K562 (cell line): ENCODE data around the gene RAI14. TPM values are rescaled to one million over a fixed set of nuclear protein-coding genes. Genes with fewer than 3 reads are reported as not detected.

Experiments used
- ATAC-seq: fragments of 200-7000 bp; cut with Tn5 transposase; 3 replicates; pipeline ENCODE4 v1.9.1; 2020; ENCODE audit warnings: moderate library complexity
- BruUV-seq: library from RNA; stranded (reverse); fragments of 400-500 nt; replicated peaks from 2 replicates; lab custom pipeline; 2021; lab: Mats Ljungman, UMichigan
- CTCF ChIA-PET: fragments of 300-600 bp; formaldehyde crosslinking; extraction: SDS; loops from one replicate; lab custom pipeline; 2021; ENCODE audit warnings: low intra/inter-chr PET ratio; lab: Yijun Ruan, JAX
- POLR2A ChIA-PET: fragments of 300-600, 350-650 bp; sonication (Branson Sonifier 250); formaldehyde crosslinking; extraction: SDS; loops from one replicate; lab custom pipeline; 2021; ENCODE audit warnings: antibody characterized with exemption, inconsistent platforms; lab: Yijun Ruan, JAX
- DNase-seq, 4 experiments: peaks; one replicate each; pipeline versions ENCODE4 v3.0.0 to v3.0.0-alpha.2; 2011 to 2018; ENCODE audit warnings: low spot score in 3 of 4, mixed read lengths in 3 of 4; ENCODE audit errors: extremely low read depth in 1 of 4
- FAIRE-seq: peaks from 2 replicates; lab custom pipeline; 2011; peaks lifted over from hg19 to GRCh38; lab: Jason Lieb, UNC
- H2AFZ ChIP-seq: 2 replicates; pipeline ENCODE4 v1.6.0; 2011; ENCODE audit warnings: low read depth, low read length, control low read depth, inconsistent platforms
- H3K27ac ChIP-seq: fragments of 200-600 bp; 3 replicates; pipeline ENCODE4 v1.8.0; 2011; ENCODE audit warnings: low read depth, mild to moderate bottlenecking, control low read depth, inconsistent platforms, low read length, moderate library complexity, mixed read lengths; ENCODE audit errors: extremely low read depth
- H3K27me3 ChIP-seq, 2 experiments: fragments of 300-600 bp in 1 of 2; 2 replicates in 1 of 2; 3 replicates in 1 of 2; pipeline versions ENCODE4 v1.6.0 to v1.8.0; 2011; ENCODE audit warnings: inconsistent platforms in 2 of 2, low read length in 2 of 2, mild to moderate bottlenecking in 1 of 2, mixed read lengths in 1 of 2, moderate library complexity in 1 of 2; ENCODE audit not compliant: control insufficient read depth in 2 of 2, insufficient read depth in 2 of 2
- H3K36me3 ChIP-seq: fragments of 300-600 bp; 3 replicates; pipeline ENCODE4 v1.8.0; 2011; ENCODE audit warnings: mild to moderate bottlenecking, low read length, inconsistent platforms; ENCODE audit not compliant: control insufficient read depth, insufficient read depth
- H3K4me1 ChIP-seq, 2 experiments: fragments of 200-600 bp in 1 of 2; replicated peaks in 1 of 2; 2 replicates in 1 of 2; 3 replicates in 1 of 2; pipeline versions ENCODE4 v1.5.1 to v1.8.0; 2011; ENCODE audit warnings: inconsistent platforms in 2 of 2, low read length in 2 of 2, mild to moderate bottlenecking in 1 of 2, mixed read lengths in 1 of 2, moderate library complexity in 1 of 2; ENCODE audit not compliant: control insufficient read depth in 2 of 2, insufficient read depth in 2 of 2
- H3K4me2 ChIP-seq: 2 replicates; pipeline ENCODE4 v1.6.1; 2011; ENCODE audit warnings: low read length, control low read depth, inconsistent platforms, mixed read lengths; ENCODE audit not compliant: insufficient read depth
- H3K4me3 ChIP-seq: fragments of 200-600 bp; sonication (generic), shearing (Covaris generic); 2 replicates; pipeline ENCODE4 v1.5.1; 2016; ENCODE audit warnings: control low read depth, inconsistent platforms
- H3K79me2 ChIP-seq: fragments of 200-600 bp; 3 replicates; pipeline ENCODE4 v1.8.0; 2011; ENCODE audit warnings: low read length, inconsistent platforms; ENCODE audit not compliant: control insufficient read depth, insufficient read depth
- H3K9ac ChIP-seq, 2 experiments: 2 replicates each; pipeline versions ENCODE4 v1.6.0 to v1.6.1; 2011; ENCODE audit warnings: low read depth in 2 of 2, low read length in 2 of 2, control low read depth in 1 of 2, inconsistent platforms in 1 of 2, mild to moderate bottlenecking in 1 of 2, mixed read lengths in 1 of 2; ENCODE audit not compliant: insufficient read depth in 1 of 2
- H3K9me1 ChIP-seq: one replicate; pipeline ENCODE4 v1.6.0; 2011; ENCODE audit warnings: inconsistent platforms, mild to moderate bottlenecking, low read length, moderate library complexity; ENCODE audit not compliant: control insufficient read depth, insufficient read depth
- H3K9me3 ChIP-seq: replicated peaks from 2 replicates; pipeline ENCODE4 v1.5.1; 2011; ENCODE audit warnings: low read depth, low read length, inconsistent platforms; ENCODE audit not compliant: control insufficient read depth, insufficient read depth
- H4K20me1 ChIP-seq: replicated peaks from 2 replicates; pipeline ENCODE4 v1.6.1; 2011; ENCODE audit warnings: low read length, inconsistent platforms, mixed read lengths; ENCODE audit not compliant: control insufficient read depth, insufficient read depth
- BCOR ChIP-seq: fragments of 450-650 bp; IDR thresholded peaks from 2 replicates; pipeline ENCODE4 v1.6.1; 2016
- CC2D1A ChIP-seq: fragments of 450-650 bp; IDR thresholded peaks from 2 replicates; pipeline ENCODE4 v1.6.1; 2017; ENCODE audit warnings: mild to moderate bottlenecking
- E2F1 ChIP-seq: sonication (generic); formaldehyde crosslinking; IDR thresholded peaks from 2 replicates; pipeline ENCODE4 v1.8.1; 2023; ENCODE audit warnings: mild to moderate bottlenecking, missing genetic modification reagents, moderate library complexity
- HNRNPK ChIP-seq: fragments of 200-400 bp; formaldehyde crosslinking; IDR thresholded peaks from one replicate; pipeline ENCODE4 v1.6.1; 2018; ENCODE audit warnings: mild to moderate bottlenecking, low read depth, low read length; ENCODE audit not compliant: poor library complexity, severe bottlenecking
- MBD1 ChIP-seq: fragments of 250-450 bp; sonication (Bioruptor Pico); IDR thresholded peaks from 2 replicates; pipeline ENCODE4 v1.8.0; 2022; ENCODE audit warnings: inconsistent platforms
- MBD2 ChIP-seq: sonication (generic); IDR thresholded peaks from 2 replicates; pipeline ENCODE4 v1.6.1; 2016; ENCODE audit warnings: low read depth, borderline replicate concordance
- RNF2 ChIP-seq: sonication (generic); IDR thresholded peaks from 2 replicates; pipeline ENCODE4 v1.6.1; 2016
- WGBS: fragments of 100-300 bp; shearing (Covaris generic); methylation state at CpG from one replicate; pipeline ENCODE4 v1.1.6; 2016; ENCODE audit warnings: low coverage, mixed read lengths; ENCODE audit not compliant: insufficient coverage; ENCODE audit errors: missing lambda C conversion rate; 5-methylcytosine and 5-hydroxymethylcytosine counted together
- in situ Hi-C: fragments of 300-500 bp; cut with MboI; formaldehyde crosslinking; loops from 4 replicates; pipeline ENCODE4 v1.15.0; 2018; ENCODE audit warnings: inconsistent platforms, mixed read lengths
- intact Hi-C: fragments of 100-400 bp; cut with micrococcal nuclease; formaldehyde crosslinking; loops from 2 replicates; pipeline ENCODE4 v1.14.2; 2022
- polyA plus RNA-seq, 8 experiments: library from polyadenylated mRNA; depleted of rRNA in 4 of 8; stranded (reverse) in 5 of 8; unstranded in 3 of 8; fragments of >200 nt; fragmentation: Nextera tagmentation in 2 of 8; fragmentation: Illumina TruSeq in 1 of 8; extraction: Ambion mirVana in 2 of 8; extraction: Trizol in 1 of 8; gene quantifications; 2 replicates each; pipeline versions ENCODE4 v1.2.1 to v1.2.3, GENCODE V29; 2011 to 2014; ENCODE audit warnings: inconsistent platforms in 1 of 8, missing spikeins in 1 of 8
- total RNA-seq, 7 experiments: library from RNA; depleted of rRNA in 6 of 7; stranded (reverse); fragments of >200 nt in 6 of 7; fragmentation: Illumina TruSeq in 2 of 7; extraction: Trizol in 2 of 7; gene quantifications; 2 replicates each; pipeline versions ENCODE4 v1.2.1 to v1.2.3, GENCODE V29; 2011 to 2021; ENCODE audit warnings: low replicate concordance in 1 of 7

The RAI14 gene
- total and polyA plus RNA-seq, 9 of the 15 experiments (the other 6 are each of a cell fraction or from before 2014, with no cell fraction given), result 11.3 to 82.5 (median 34.8) TPM

GRCh38 chr5:34692786-34693185, 36.7 kb downstream of the RAI14 start:
- H3K4me2 ChIP-seq, result no peak overlapping the region
- WGBS, result 88% methylated on average over 6 of the region's 6 CpGs
- H3K27me3 ChIP-seq, result no peaks in the 10 kb centered on the region
- in situ Hi-C loops, result no loop called here
- no peak overlapping the region for H3K4me3 ChIP-seq
- no peaks in the 10 kb centered on the region for H3K9me3 ChIP-seq
- peaks cover 22% of the 10 kb centered on the region; the same call in 2 of the 3 replicates for H3K79me2 ChIP-seq
- peaks cover 13 to 31% of the 10 kb centered on the region in 2 experiments for H3K4me1 ChIP-seq
- H3K36me3 ChIP-seq, result peaks cover 19% of the 10 kb centered on the region
- CTCF ChIA-PET, result no interaction called here
- FAIRE-seq (no peak), DNase-seq (no peak), ATAC-seq (no peak)
- no peak overlapping the region for H3K27ac ChIP-seq
- intact Hi-C loops, result no loop called here
- H3K9me1 ChIP-seq, result no peaks in the 10 kb centered on the region
- TF ChIP-seq BCOR (no peak), RNF2 (no peak), CC2D1A (no peak), E2F1 (CRISPR knock-in tag) (no peak), MBD2 (no peak), MBD1 (CRISPR knock-in tag) (no peak), HNRNPK (no peak)
- H4K20me1 ChIP-seq, result no peaks in the 10 kb centered on the region
- no peak overlapping the region for H2AFZ ChIP-seq
- POLR2A ChIA-PET, result interaction anchor here (0.6 kb wide), 1 partner anchor 151 kb away, joined by 3 read pairs; no protein-coding TSS in a partner anchor
- no TSS peak for BruUV-seq
- no peak overlapping the region for H3K9ac ChIP-seq
